Hepatocyte (in vitro differentiated cells): ENCODE results near the gene NMNAT2. TPM values are rescaled to one million over a fixed set of nuclear protein-coding genes. Genes with fewer than 3 reads are reported as not detected.

Experiments used
- DNase-seq: peaks from one replicate; pipeline ENCODE4 v3.0.0-alpha.2; 2016; ENCODE audit warnings: low spot score
- H2AFZ ChIP-seq: fragments of 200-600 bp; sonication (generic); 2 replicates; pipeline ENCODE4 v1.6.0; 2016; ENCODE audit warnings: antibody characterized with exemption, mild to moderate bottlenecking
- H3K27ac ChIP-seq: fragments of 200-600 bp; sonication (generic); 2 replicates; pipeline ENCODE4 v1.5.1; 2016; ENCODE audit warnings: mild to moderate bottlenecking
- H3K27me3 ChIP-seq: fragments of 200-600 bp; sonication (generic); 2 replicates; pipeline ENCODE4 v1.6.1; 2016
- H3K36me3 ChIP-seq: fragments of 200-600 bp; sonication (generic); replicated peaks from 2 replicates; pipeline ENCODE4 v1.5.1; 2016; ENCODE audit warnings: low read depth; ENCODE audit not compliant: insufficient read depth
- H3K4me1 ChIP-seq: fragments of 200-600 bp; sonication (generic); 2 replicates; pipeline ENCODE4 v1.5.1; 2016; ENCODE audit warnings: mild to moderate bottlenecking, moderate library complexity; ENCODE audit not compliant: insufficient read depth
- H3K4me2 ChIP-seq: fragments of 200-600 bp; sonication (generic); 2 replicates; pipeline ENCODE4 v1.6.0; 2016
- H3K4me3 ChIP-seq: fragments of 200-600 bp; sonication (generic); 2 replicates; pipeline ENCODE4 v1.5.1; 2016; ENCODE audit warnings: mild to moderate bottlenecking
- H3K79me2 ChIP-seq: fragments of 200-600 bp; sonication (generic); 2 replicates; pipeline ENCODE4 v1.6.0; 2017; ENCODE audit warnings: mild to moderate bottlenecking
- H3K9me2 ChIP-seq: fragments of 200-600 bp; sonication (generic); replicated peaks from 2 replicates; pipeline ENCODE4 v1.6.0; 2017; ENCODE audit warnings: mild to moderate bottlenecking; ENCODE audit not compliant: insufficient read depth
- H3K9me3 ChIP-seq: fragments of 200-600 bp; sonication (generic); 2 replicates; pipeline ENCODE4 v1.5.1; 2016; ENCODE audit warnings: low read depth, mild to moderate bottlenecking
- H4K20me1 ChIP-seq: fragments of 200-600 bp; sonication (generic); 2 replicates; pipeline ENCODE4 v1.6.0; 2016; ENCODE audit warnings: mild to moderate bottlenecking; ENCODE audit not compliant: insufficient read depth, poor library complexity, severe bottlenecking
- CTCF ChIP-seq: fragments of 200-600 bp; sonication (generic); IDR thresholded peaks from 2 replicates; pipeline ENCODE4 v1.5.1; 2016; ENCODE audit warnings: antibody characterized with exemption, mild to moderate bottlenecking; ENCODE audit not compliant: poor library complexity
- EZH2 ChIP-seq: fragments of 200-600 bp; sonication (generic); IDR thresholded peaks from 2 replicates; pipeline ENCODE4 v1.6.1; 2016; ENCODE audit warnings: antibody characterized with exemption, mild to moderate bottlenecking, borderline replicate concordance
- EZH2phosphoT487 ChIP-seq: fragments of 200-600 bp; sonication (generic); IDR thresholded peaks from one replicate; pipeline ENCODE4 v1.6.1; 2018; ENCODE audit warnings: antibody characterized with exemption, mild to moderate bottlenecking, low read depth, moderate library complexity; ENCODE audit not compliant: unreplicated experiment, severe bottlenecking
- WGBS: methylation state at CpG from one replicate; pipeline ENCODE4 v1.1.6; 2016; ENCODE audit warnings: low lambda C conversion rate; ENCODE audit errors: missing lambda C conversion rate; 5-methylcytosine and 5-hydroxymethylcytosine counted together
- polyA plus RNA-seq: library from polyadenylated mRNA; unstranded; fragments of >200 nt; fragmentation: Nextera tagmentation; extraction: Ambion mirVana; gene quantifications from 2 replicates; pipeline ENCODE4 v1.2.1, GENCODE V29; 2016
- total RNA-seq: library from RNA; depleted of rRNA; stranded (reverse); fragments of >200 nt; gene quantifications from 2 replicates; pipeline ENCODE4 v1.2.3, GENCODE V29; 2014

The NMNAT2 gene
- total and polyA plus RNA-seq, 2 experiments from 2014 or later: 0.66 to 1.00 TPM

- peak; percentile 70 for DNase-seq
- peaks cover 18% of the 10 kb centered on the region for H3K4me1 ChIP-seq
- no peak overlapping the region for H3K4me3 ChIP-seq
- H3K79me2 ChIP-seq: no peaks in the 10 kb centered on the region
- peak overlapping the region; percentile 37 for H2AFZ ChIP-seq
- 13% methylated on average over 10 of the region's 10 CpGs for WGBS
- no peaks in the 10 kb centered on the region for H4K20me1 ChIP-seq
- no peaks in the 10 kb centered on the region for H3K36me3 ChIP-seq
- no peaks in the 10 kb centered on the region for H3K9me2 ChIP-seq
- peak overlapping the region; percentile 83 for H3K27ac ChIP-seq
- no peaks in the 10 kb centered on the region for H3K27me3 ChIP-seq
- peak overlapping the region; percentile 71 for H3K4me2 ChIP-seq
- TF ChIP-seq EZH2 (no peak), EZH2phosphoT487 (no peak), CTCF (peak; percentile 16)
- no peaks in the 10 kb centered on the region for H3K9me3 ChIP-seq
These were observed 87.0 kb downstream of the NMNAT2 start for GRCh38 chr1:183331091-183331742.

GRCh38 chr1:183330335-183330734, 87.8 kb downstream of the NMNAT2 start:
- H3K4me3 ChIP-seq: no peak overlapping the region
- H3K9me3 ChIP-seq: no peaks in the 10 kb centered on the region
- TF ChIP-seq EZH2phosphoT487 (no peak), CTCF (no peak), EZH2 (no peak)
- peaks cover 18% of the 10 kb centered on the region for H3K4me1 ChIP-seq
- H4K20me1 ChIP-seq: no peaks in the 10 kb centered on the region
- H2AFZ ChIP-seq: no peak overlapping the region
- H3K36me3 ChIP-seq: no peaks in the 10 kb centered on the region
- H3K9me2 ChIP-seq: no peaks in the 10 kb centered on the region
- H3K27me3 ChIP-seq: no peaks in the 10 kb centered on the region
- DNase-seq: no peak
- H3K4me2 ChIP-seq: peak overlapping the region; percentile 71
- WGBS: 54% methylated on average over 4 of the region's 4 CpGs
- peak overlapping the region; percentile 83 for H3K27ac ChIP-seq
- H3K79me2 ChIP-seq: no peaks in the 10 kb centered on the region

- no peak for TF ChIP-seq EZH2phosphoT487
- TF ChIP-seq EZH2: no peak
- H3K4me3 ChIP-seq: no peak overlapping the region
- H3K27ac ChIP-seq: no peak overlapping the region
- 84% methylated on average over 1 of the region's 1 CpG for WGBS
- H3K9me3 ChIP-seq: no peaks in the 10 kb centered on the region
- no peak overlapping the region for H2AFZ ChIP-seq
- no peaks in the 10 kb centered on the region for H3K36me3 ChIP-seq
- no peak for DNase-seq
- no peaks in the 10 kb centered on the region for H3K9me2 ChIP-seq
- no peaks in the 10 kb centered on the region for H3K79me2 ChIP-seq
- peaks cover 18% of the 10 kb centered on the region for H3K4me1 ChIP-seq
- H3K27me3 ChIP-seq: no peaks in the 10 kb centered on the region
- H3K4me2 ChIP-seq: no peak overlapping the region
- no peaks in the 10 kb centered on the region for H4K20me1 ChIP-seq
These were observed 89.8 kb downstream of the NMNAT2 start for GRCh38 chr1:183328371-183328770.

GRCh38 chr1:183327434-183328290, 90.5 kb downstream of the NMNAT2 start:
- Histone ChIP-seq H3K9me2 (no peaks in the 10 kb centered on the region), H3K9me3 (no peaks in the 10 kb centered on the region), H4K20me1 (no peaks in the 10 kb centered on the region), H3K36me3 (no peaks in the 10 kb centered on the region), H2AFZ (no peak overlapping the region), H3K27ac (no peak overlapping the region), H3K4me2 (no peak overlapping the region), H3K79me2 (no peaks in the 10 kb centered on the region), H3K27me3 (no peaks in the 10 kb centered on the region), H3K4me3 (no peak overlapping the region), H3K4me1 (peaks cover 18% of the 10 kb centered on the region)
- no peak for DNase-seq
- 81% methylated on average over 11 of the region's 11 CpGs for WGBS
- TF ChIP-seq EZH2: no peak
- TF ChIP-seq CTCF: no peak
- no peak for TF ChIP-seq EZH2phosphoT487
